Endothelial cell of umbilical vein (primary cell): ENCODE data around the gene SLC44A4.

ENCODE experiments used
- EZH2 ChIP-seq: IDR thresholded peaks from 2 replicates; pipeline ENCODE4 v1.6.1; 2012; ENCODE audit warnings: borderline replicate concordance, low read depth, mild to moderate bottlenecking, moderate library complexity, low read length, inconsistent platforms; ENCODE audit not compliant: severe bottlenecking
- FOS ChIP-seq: IDR thresholded peaks from 2 replicates; pipeline ENCODE4 v1.6.1; 2011; ENCODE audit warnings: mild to moderate bottlenecking, low read length, moderate library complexity, borderline replicate concordance; ENCODE audit not compliant: insufficient read depth
- GATA2 ChIP-seq: IDR thresholded peaks from 2 replicates; pipeline ENCODE4 v1.7.0; 2011; ENCODE audit warnings: low read depth, mild to moderate bottlenecking, moderate library complexity, mixed read lengths, low read length; ENCODE audit not compliant: insufficient read length, insufficient read depth
- JUN ChIP-seq: IDR thresholded peaks from 2 replicates; pipeline ENCODE4 v1.6.1; 2011; ENCODE audit warnings: borderline replicate concordance, low read depth; ENCODE audit not compliant: insufficient read length, insufficient read depth
- MAX ChIP-seq: IDR thresholded peaks from 2 replicates; pipeline ENCODE4 v1.6.1; 2011; ENCODE audit not compliant: insufficient read depth, insufficient read length
- MYC ChIP-seq: IDR thresholded peaks from one replicate; pipeline ENCODE4 v1.6.1; 2011; ENCODE audit warnings: mild to moderate bottlenecking, low read depth, low read length
- POLR2A ChIP-seq: IDR thresholded peaks from 2 replicates; pipeline ENCODE4 v1.6.1; 2012; ENCODE audit warnings: low read depth, mild to moderate bottlenecking, control low read depth, low read length
- POLR2AphosphoS5 ChIP-seq: IDR thresholded peaks from 2 replicates; pipeline ENCODE4 v1.6.1; 2012; ENCODE audit warnings: low read depth, mild to moderate bottlenecking, control low read depth, low read length, moderate library complexity; ENCODE audit not compliant: insufficient read depth
- TF ChIP-seq, protein P1 (sequence below), 2 donors: IDR thresholded peaks; 1 replicate in 1 of 2; 2 replicates in 1 of 2; pipeline ENCODE4 v1.5.1; 2011; ENCODE audit warnings: low read length in 2 of 2, mild to moderate bottlenecking in 2 of 2, moderate library complexity in 2 of 2, control low read depth in 1 of 2, inconsistent platforms in 1 of 2, low read depth in 1 of 2; ENCODE audit not compliant: insufficient read depth in 1 of 2; ENCODE audit errors: extremely low read depth in 1 of 2

- no peak for TF ChIP-seq MAX
- no peak for TF ChIP-seq POLR2A
- TF ChIP-seq POLR2AphosphoS5 = no peak
- TF ChIP-seq, protein P1, sequence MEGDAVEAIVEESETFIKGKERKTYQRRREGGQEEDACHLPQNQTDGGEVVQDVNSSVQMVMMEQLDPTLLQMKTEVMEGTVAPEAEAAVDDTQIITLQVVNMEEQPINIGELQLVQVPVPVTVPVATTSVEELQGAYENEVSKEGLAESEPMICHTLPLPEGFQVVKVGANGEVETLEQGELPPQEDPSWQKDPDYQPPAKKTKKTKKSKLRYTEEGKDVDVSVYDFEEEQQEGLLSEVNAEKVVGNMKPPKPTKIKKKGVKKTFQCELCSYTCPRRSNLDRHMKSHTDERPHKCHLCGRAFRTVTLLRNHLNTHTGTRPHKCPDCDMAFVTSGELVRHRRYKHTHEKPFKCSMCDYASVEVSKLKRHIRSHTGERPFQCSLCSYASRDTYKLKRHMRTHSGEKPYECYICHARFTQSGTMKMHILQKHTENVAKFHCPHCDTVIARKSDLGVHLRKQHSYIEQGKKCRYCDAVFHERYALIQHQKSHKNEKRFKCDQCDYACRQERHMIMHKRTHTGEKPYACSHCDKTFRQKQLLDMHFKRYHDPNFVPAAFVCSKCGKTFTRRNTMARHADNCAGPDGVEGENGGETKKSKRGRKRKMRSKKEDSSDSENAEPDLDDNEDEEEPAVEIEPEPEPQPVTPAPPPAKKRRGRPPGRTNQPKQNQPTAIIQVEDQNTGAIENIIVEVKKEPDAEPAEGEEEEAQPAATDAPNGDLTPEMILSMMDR (IDR thresholded peaks at IDR 0.05; ENCODE audit: extremely low read depth in 1 of 2, insufficient read depth in 1 of 2, low read depth in 1 of 2, low read length in 2 of 2) = no peak
- TF ChIP-seq EZH2 = no peak
- TF ChIP-seq FOS = no peak
- no peak for TF ChIP-seq MYC
- TF ChIP-seq JUN = no peak
- no peak for TF ChIP-seq GATA2
Measured at GRCh38 chr6:31861919-31862343, 16.9 kb downstream of the SLC44A4 start.
